Gastrocnemius medialis (tissue), 4 donors: Measurements from ENCODE around the gene CENPQ. TPM values are rescaled to one million over a fixed set of nuclear protein-coding genes. Genes with fewer than 3 reads are reported as not detected.

Experiments used
- ATAC-seq, 2 donors: fragments of 150-250 bp; one replicate each; pipeline ENCODE4 v1.9.1; 2016
- DNase-seq, 2 donors: peaks; one replicate each; pipeline ENCODE4 v3.0.0-alpha.2; 2019
- H3K27ac ChIP-seq, 4 donors: fragments of 200-600 bp; sonication (generic); 1 replicate in 1 of 4; 2 replicates in 3 of 4; pipeline ENCODE4 v1.5.1; 2016 to 2018; ENCODE audit warnings: mild to moderate bottlenecking in 2 of 4, moderate library complexity in 1 of 4
- H3K27me3 ChIP-seq, 3 donors: fragments of 200-600 bp; sonication (generic) in 2 of 3; 1 replicate in 1 of 3; 2 replicates in 2 of 3; pipeline versions ENCODE4 v1.5.1 to v1.6.0; 2016 to 2019; ENCODE audit warnings: mild to moderate bottlenecking in 1 of 3, moderate library complexity in 1 of 3
- H3K36me3 ChIP-seq, 2 donors: fragments of 200-600 bp; sonication (generic) in 1 of 2; one replicate each; pipeline ENCODE4 v1.5.1; 2017 to 2018
- H3K4me1 ChIP-seq, 2 donors: fragments of 200-600 bp; sonication (generic) in 1 of 2; one replicate each; pipeline ENCODE4 v1.5.1; 2016 to 2017; ENCODE audit warnings: mild to moderate bottlenecking in 2 of 2
- H3K4me3 ChIP-seq, 4 donors: fragments of 200-600 bp; sonication (generic) in 3 of 4; 1 replicate in 1 of 4; 2 replicates in 3 of 4; pipeline ENCODE4 v1.5.1; 2016 to 2019; ENCODE audit warnings: mild to moderate bottlenecking in 2 of 4
- H3K9me3 ChIP-seq, 3 donors: fragments of 200-600 bp; sonication (generic) in 2 of 3; 1 replicate in 1 of 3; 2 replicates in 2 of 3; pipeline ENCODE4 v1.5.1; 2016 to 2019
- POLR2A ChIP-seq, 2 donors: fragments of 450-650 bp; IDR thresholded peaks; one replicate each; pipeline ENCODE4 v1.6.1; 2017; ENCODE audit warnings: antibody characterized with exemption in 2 of 2, mild to moderate bottlenecking in 2 of 2, moderate library complexity in 2 of 2
- in situ Hi-C, 4 donors: fragments of 200-750 bp; cut with MboI; loops; one replicate each; pipeline versions ENCODE4 v1.15.0 to v1.8.0; 2017; ENCODE audit warnings: low sequenced_read_pairs in 4 of 4
- intact Hi-C: fragments of 100-400 bp; cut with DNase I; formaldehyde crosslinking; loops from one replicate; pipeline ENCODE4 v1.15.1; 2023; ENCODE audit warnings: low total_unique reads
- total RNA-seq, 4 donors: library from RNA; depleted of rRNA; stranded (reverse); fragments of >200 nt; gene quantifications; one replicate each; pipeline versions ENCODE4 v1.1.0 to v1.2.3, GENCODE V29; 2016
- TF ChIP-seq, protein P1 (sequence below), 5 experiments: fragments of 450-650 bp in 3 of 5; fragments of 200-600 bp in 2 of 5; sonication (generic) in 2 of 5; IDR thresholded peaks in 4 of 5; conservative IDR thresholded peaks in 1 of 5; 1 replicate in 4 of 5; 2 replicates in 1 of 5; pipeline ENCODE4 v1.5.1; 2016 to 2019; ENCODE audit warnings: antibody characterized with exemption in 5 of 5, mild to moderate bottlenecking in 3 of 5, moderate library complexity in 3 of 5

The CENPQ gene
- total RNA-seq, 4 donors from 2014 or later, result 1.3 to 5.0 (median 3.5) TPM

DNA sequence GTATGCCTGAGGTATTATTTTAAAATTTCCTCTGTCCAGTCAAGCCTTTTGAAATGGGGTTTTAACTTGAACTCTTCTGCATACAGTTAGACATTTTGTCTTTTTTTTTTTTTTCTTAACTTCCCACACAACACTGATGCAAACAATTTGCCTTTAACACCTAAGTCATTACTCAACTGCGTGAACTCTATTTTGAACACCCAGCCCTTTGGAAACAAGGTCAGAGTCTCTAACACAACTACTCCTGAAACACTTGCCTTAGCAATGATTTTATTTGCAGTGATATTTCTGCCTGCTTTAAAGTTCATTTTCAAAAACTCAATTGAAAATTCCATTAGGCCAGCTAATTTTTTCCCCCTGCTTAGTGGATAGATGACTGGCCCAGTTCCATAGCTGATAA, 60.7 kb downstream of the CENPQ start:
- TF ChIP-seq POLR2A (IDR thresholded peaks at IDR 0.05), result no peak
- TF ChIP-seq, protein P1, sequence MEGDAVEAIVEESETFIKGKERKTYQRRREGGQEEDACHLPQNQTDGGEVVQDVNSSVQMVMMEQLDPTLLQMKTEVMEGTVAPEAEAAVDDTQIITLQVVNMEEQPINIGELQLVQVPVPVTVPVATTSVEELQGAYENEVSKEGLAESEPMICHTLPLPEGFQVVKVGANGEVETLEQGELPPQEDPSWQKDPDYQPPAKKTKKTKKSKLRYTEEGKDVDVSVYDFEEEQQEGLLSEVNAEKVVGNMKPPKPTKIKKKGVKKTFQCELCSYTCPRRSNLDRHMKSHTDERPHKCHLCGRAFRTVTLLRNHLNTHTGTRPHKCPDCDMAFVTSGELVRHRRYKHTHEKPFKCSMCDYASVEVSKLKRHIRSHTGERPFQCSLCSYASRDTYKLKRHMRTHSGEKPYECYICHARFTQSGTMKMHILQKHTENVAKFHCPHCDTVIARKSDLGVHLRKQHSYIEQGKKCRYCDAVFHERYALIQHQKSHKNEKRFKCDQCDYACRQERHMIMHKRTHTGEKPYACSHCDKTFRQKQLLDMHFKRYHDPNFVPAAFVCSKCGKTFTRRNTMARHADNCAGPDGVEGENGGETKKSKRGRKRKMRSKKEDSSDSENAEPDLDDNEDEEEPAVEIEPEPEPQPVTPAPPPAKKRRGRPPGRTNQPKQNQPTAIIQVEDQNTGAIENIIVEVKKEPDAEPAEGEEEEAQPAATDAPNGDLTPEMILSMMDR (IDR thresholded peaks at IDR 0.05 in 4 of 5, conservative IDR thresholded peaks at IDR 0.05 in 1 of 5), result no peak
- in situ Hi-C loops (no loop called here), intact Hi-C loops (no loop called here)
- no peak for DNase-seq
- Histone ChIP-seq H3K27me3 (no peaks in the 10 kb centered on the region), H3K9me3 (no peaks in the 10 kb centered on the region), H3K4me3 (no peak overlapping the region), H3K36me3 (no peaks in the 10 kb centered on the region), H3K4me1 (no peaks in the 10 kb centered on the region), H3K27ac (no peak overlapping the region)
- no peak for ATAC-seq

- intact Hi-C loops (no loop called here), in situ Hi-C loops (no loop called here)
- Histone ChIP-seq H3K36me3 (no peaks in the 10 kb centered on the region), H3K9me3 (no peaks in the 10 kb centered on the region), H3K27me3 (no peaks in the 10 kb centered on the region), H3K4me1 (no peaks in the 10 kb centered on the region), H3K27ac (no peak overlapping the region), H3K4me3 (no peak overlapping the region)
- no peak for ATAC-seq
- no peak for DNase-seq
- TF ChIP-seq, protein P1 (IDR thresholded peaks at IDR 0.05 in 4 of 5, conservative IDR thresholded peaks at IDR 0.05 in 1 of 5), result no peak
- TF ChIP-seq POLR2A (IDR thresholded peaks at IDR 0.05), result no peak
Measured at GRCh38 chr6:49524541-49524940, 61.4 kb downstream of the CENPQ start.

GRCh38 chr6:49526598-49526997, 63.4 kb downstream of the CENPQ start:
- in situ Hi-C loops, result loop anchor here in 1 of 4 donors (25.0 kb wide), 1 partner anchor 311 kb away; no protein-coding TSS in a partner anchor
- ATAC-seq, result no peak

GRCh38 chr6:49527320-49527719, 64.2 kb downstream of the CENPQ start:
- Histone ChIP-seq H3K9me3 (no peaks in the 10 kb centered on the region), H3K36me3 (no peaks in the 10 kb centered on the region), H3K4me3 (no peak overlapping the region), H3K4me1 (no peaks in the 10 kb centered on the region), H3K27ac (no peak overlapping the region), H3K27me3 (no peaks in the 10 kb centered on the region)
- no peak for DNase-seq
- intact Hi-C loops (no loop called here), in situ Hi-C loops (loop anchor here in 1 of 4 donors (25.0 kb wide), 1 partner anchor 310 kb away; no protein-coding TSS in a partner anchor)
- ATAC-seq, result no peak
- no peak for TF ChIP-seq POLR2A (IDR thresholded peaks at IDR 0.05)
- TF ChIP-seq, protein P1 (IDR thresholded peaks at IDR 0.05 in 4 of 5, conservative IDR thresholded peaks at IDR 0.05 in 1 of 5), result no peak

More at GRCh38 chr6:49526598-49526997, 63.4 kb downstream of the CENPQ start:
- intact Hi-C loops, result no loop called here
- Histone ChIP-seq H3K27me3 (no peaks in the 10 kb centered on the region), H3K27ac (no peak overlapping the region), H3K4me3 (no peak overlapping the region), H3K9me3 (no peaks in the 10 kb centered on the region), H3K36me3 (no peaks in the 10 kb centered on the region), H3K4me1 (no peaks in the 10 kb centered on the region)
- no peak for DNase-seq
- TF ChIP-seq, protein P1 (IDR thresholded peaks at IDR 0.05 in 4 of 5, conservative IDR thresholded peaks at IDR 0.05 in 1 of 5), result no peak
- no peak for TF ChIP-seq POLR2A (IDR thresholded peaks at IDR 0.05)

- in situ Hi-C loops, result loop anchor here in 1 of 4 donors (25.0 kb wide), 1 partner anchor 309 kb away; no protein-coding TSS in a partner anchor
Measured at GRCh38 chr6:49528571-49528970, 65.4 kb downstream of the CENPQ start.

More at GRCh38 chr6:49528571-49528970, 65.4 kb downstream of the CENPQ start:
- TF ChIP-seq, protein P1 (IDR thresholded peaks at IDR 0.05 in 4 of 5, conservative IDR thresholded peaks at IDR 0.05 in 1 of 5), result no peak
- TF ChIP-seq POLR2A (IDR thresholded peaks at IDR 0.05), result no peak
- ATAC-seq (no peak), DNase-seq (no peak)
- H3K27me3 ChIP-seq, result no peaks in the 10 kb centered on the region
- intact Hi-C loops, result no loop called here
- H3K4me3 ChIP-seq, result no peak overlapping the region
- no peaks in the 10 kb centered on the region for H3K9me3 ChIP-seq
- H3K27ac ChIP-seq, result no peak overlapping the region
- no peaks in the 10 kb centered on the region for H3K36me3 ChIP-seq
- H3K4me1 ChIP-seq, result no peaks in the 10 kb centered on the region
